Fibroblast of mammary gland (primary cell): Measurements from ENCODE around the gene TFIP11.

Source experiments
- DNase-seq: peaks from one replicate; pipeline ENCODE4 v3.0.0-alpha.2; 2010; ENCODE audit warnings: low read depth
- H3K4me3 ChIP-seq: 2 replicates; pipeline ENCODE4 v1.5.1; 2011; ENCODE audit warnings: low read depth, mild to moderate bottlenecking, low read length, moderate library complexity; ENCODE audit not compliant: control insufficient read depth
- TF ChIP-seq, protein P1 (sequence below): conservative IDR thresholded peaks from 2 replicates; pipeline ENCODE4 v1.5.1; 2011; ENCODE audit warnings: low read depth, low read length, inconsistent platforms; ENCODE audit not compliant: control insufficient read depth, insufficient read depth

Gene TFIP11

DNA sequence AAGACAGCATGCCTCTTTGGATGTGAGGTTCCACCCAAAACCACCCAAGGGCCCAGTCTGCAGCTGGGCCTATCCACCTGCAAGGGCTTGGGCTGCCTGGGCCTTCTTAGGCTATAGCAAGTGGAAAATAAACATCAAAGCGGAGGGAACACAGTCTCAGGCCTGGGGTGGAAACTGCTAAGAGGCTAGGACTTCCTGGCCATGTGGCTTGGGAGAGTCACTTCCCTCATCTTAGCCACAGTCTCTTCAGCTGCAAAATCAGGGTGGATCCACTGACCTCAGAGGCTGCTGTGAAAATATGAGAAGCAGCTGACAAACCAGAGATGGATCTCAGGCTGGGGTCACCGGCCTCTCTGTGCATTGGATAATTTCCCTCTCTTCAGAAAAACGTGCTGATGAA is 30.6 kb upstream of the TFIP11 start:
- TF ChIP-seq, protein P1, sequence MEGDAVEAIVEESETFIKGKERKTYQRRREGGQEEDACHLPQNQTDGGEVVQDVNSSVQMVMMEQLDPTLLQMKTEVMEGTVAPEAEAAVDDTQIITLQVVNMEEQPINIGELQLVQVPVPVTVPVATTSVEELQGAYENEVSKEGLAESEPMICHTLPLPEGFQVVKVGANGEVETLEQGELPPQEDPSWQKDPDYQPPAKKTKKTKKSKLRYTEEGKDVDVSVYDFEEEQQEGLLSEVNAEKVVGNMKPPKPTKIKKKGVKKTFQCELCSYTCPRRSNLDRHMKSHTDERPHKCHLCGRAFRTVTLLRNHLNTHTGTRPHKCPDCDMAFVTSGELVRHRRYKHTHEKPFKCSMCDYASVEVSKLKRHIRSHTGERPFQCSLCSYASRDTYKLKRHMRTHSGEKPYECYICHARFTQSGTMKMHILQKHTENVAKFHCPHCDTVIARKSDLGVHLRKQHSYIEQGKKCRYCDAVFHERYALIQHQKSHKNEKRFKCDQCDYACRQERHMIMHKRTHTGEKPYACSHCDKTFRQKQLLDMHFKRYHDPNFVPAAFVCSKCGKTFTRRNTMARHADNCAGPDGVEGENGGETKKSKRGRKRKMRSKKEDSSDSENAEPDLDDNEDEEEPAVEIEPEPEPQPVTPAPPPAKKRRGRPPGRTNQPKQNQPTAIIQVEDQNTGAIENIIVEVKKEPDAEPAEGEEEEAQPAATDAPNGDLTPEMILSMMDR: no peak
- no peak for DNase-seq
- H3K4me3 ChIP-seq: no peak overlapping the region

DNA sequence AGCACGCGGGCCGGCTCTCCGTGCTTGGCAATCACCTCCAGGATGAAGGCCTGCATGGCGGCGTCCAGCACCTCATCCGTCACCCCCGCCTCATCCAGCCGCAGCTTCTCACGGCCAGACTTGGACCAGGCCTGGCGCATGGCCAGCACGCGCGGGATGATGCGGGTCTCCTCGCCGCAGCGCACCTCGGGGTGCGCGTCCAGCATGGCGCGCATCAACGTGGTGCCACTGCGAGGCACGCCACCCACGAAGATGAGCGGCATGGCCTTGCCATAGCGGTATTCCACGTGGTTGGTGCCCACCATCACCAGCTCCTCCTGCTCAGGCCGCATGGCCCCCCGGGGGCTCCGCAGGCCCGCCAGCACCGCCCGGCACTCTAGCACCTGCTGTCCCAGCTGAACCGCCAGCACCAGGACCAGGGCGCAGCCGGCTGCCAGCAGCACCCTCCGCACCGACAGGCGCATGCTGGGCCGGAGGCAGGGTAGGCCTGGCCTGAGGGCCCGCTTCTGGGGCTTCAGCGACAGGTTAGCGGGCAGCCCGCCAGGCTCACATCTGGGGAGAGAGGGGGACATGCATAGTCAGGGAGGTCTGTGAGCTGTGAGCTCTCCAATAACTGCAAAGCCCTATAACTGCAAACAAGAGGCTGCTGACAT is 29.0 kb upstream of the TFIP11 start:
- no peak for DNase-seq
- no peak overlapping the region for H3K4me3 ChIP-seq
- TF ChIP-seq, protein P1: no peak

DNA sequence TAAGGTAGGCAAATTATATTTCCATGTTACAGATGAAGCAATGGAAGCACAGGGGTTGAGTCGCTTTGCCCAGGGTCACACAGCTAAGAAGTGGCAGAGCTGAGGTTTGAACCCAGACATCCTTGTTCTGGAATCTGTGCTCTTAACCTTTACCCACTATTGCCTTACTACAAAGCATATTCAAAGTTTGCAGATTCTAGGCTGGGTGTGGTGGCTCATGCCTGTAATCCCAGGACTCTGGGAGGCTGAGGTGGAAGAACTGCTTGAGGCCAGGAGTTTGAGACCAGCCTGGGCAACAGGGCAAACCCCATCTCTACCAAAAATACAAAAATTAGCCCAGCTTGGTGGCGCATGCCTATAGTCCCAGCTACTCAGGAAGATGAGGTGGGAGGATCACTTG is 27.8 kb upstream of the TFIP11 start:
- H3K4me3 ChIP-seq: no peak overlapping the region
- no peak for DNase-seq
- TF ChIP-seq, protein P1: no peak

DNA sequence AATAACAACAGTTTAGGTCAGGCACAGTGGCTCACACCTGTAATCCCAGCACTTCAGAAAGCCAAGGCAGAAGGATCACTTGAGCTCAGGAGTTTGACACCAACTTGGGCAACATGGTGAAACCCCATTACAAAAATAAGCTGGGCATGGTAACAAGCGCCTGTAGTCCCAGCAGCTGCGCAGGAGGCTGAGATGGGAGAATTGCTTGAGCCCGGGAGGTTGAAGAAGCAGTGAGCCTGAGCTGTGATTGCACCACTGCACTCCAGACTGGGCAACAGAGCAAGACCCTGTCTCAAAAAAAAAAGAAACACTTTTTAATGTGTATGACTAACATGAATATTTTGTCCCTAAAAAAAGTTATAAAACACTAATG is 24.5 kb upstream of the TFIP11 start:
- no peak overlapping the region for H3K4me3 ChIP-seq
- TF ChIP-seq, protein P1: no peak
- no peak for DNase-seq

DNA sequence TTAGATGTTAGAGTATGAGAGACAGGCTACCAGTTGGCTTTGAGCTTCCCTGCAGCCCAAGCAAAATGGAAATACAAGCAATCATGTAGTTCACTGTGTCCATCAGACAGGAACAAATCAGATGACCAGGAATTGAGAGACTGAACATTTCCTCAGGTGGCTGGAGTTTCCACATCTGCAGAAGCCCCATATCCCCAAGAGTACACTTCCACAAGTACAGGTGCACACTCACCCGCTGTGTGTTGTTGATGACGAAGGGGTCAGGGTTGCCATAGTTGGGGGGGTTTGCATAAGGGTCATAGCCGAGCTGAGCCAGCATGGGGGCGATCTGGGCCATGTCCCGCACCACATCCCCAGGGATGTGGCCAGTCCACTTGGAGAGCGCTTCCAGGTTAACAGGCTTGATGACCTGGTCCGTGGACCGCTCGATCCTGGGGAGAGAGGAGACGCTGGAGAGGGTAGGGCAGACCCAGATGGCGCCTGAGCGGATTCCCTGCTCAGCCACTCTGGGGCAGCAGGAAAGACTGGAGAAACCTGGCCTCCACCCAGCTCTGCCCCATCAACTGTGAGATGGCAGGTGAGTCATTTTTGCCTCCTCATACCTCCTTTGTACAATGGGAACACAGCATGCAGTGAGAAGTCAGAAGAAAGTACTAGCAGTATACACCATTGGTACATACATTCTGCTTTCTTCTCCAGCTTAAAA is 23.9 kb upstream of the TFIP11 start:
- no peak overlapping the region for H3K4me3 ChIP-seq
- TF ChIP-seq, protein P1: no peak
- peak; percentile 11 for DNase-seq

DNA sequence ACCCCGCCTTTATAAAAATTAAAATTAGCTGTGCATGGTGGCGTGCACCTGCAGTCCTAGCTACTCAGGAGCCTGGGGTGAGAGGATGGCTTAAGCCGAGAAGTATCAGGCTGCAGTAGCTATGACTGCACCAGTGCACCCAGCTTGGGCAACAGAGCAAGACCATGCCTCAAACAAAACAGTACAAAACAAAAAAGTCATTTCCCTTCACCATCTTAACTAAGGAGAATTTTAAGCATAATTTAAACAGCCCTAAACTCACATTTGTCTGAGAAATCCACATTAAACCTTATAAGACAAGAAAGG is 23.3 kb upstream of the TFIP11 start:
- TF ChIP-seq, protein P1: no peak
- no peak for DNase-seq
- no peak overlapping the region for H3K4me3 ChIP-seq

DNA sequence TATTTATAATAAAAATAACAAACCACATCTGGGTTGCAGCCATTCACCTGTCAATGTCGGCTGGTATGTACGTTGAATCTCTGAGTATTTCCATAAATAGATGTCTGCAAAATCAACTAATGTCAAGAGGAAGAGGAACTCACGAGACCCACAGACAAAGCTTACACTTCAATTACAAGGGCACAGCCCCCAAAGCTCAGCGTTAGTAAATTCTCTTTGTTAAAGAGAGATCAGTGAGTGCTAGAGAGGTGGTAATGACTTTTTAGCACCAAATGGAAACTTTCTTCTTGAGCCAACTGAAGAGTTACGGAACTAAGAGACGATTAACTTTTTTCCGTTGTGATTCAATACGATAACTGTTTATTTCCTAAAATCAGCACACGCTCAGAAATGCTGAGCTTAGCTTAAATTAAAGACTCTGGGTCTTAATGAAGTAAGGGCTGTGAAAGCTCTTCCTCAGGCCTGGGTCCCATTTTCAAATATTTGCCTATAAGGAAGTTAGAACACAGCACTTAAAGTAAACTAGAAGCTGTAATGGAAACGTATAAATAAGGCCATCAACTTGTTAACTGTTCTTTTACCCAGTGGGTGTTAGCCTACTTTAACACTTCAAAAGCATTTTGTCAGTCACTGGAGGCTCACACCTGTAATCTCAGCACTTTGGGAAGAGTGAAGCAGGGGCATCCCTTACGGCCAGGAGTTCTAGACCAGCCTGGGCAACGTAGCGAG is 22.8 kb upstream of the TFIP11 start:
- TF ChIP-seq, protein P1: no peak
- no peak overlapping the region for H3K4me3 ChIP-seq
- DNase-seq: no peak
